ENCODE data around the gene KCNA2. TPM values are rescaled to one million over a fixed set of nuclear protein-coding genes. Genes with fewer than 3 reads are reported as not detected.

The KCNA2 gene
- polyA plus RNA-seq, 1 of the 3 experiments (the other 2 are of a cell fraction) = not detected

- H3K4me3 ChIP-seq (ENCODE audit: low read depth in 2 of 2, low read length in 1 of 2) = peak overlapping the region in 1 of 2 experiments; percentile 25; a peak in 1 of 4 replicates
- peaks cover 11% of the 10 kb centered on the region for H3K27me3 ChIP-seq (ENCODE audit: insufficient read depth)
- H2AFZ ChIP-seq (ENCODE audit: low read depth) = no peak overlapping the region
- peak; percentile 88 for DNase-seq
- H3K27ac ChIP-seq (ENCODE audit: low read depth in 2 of 2, low read length in 1 of 2) = no peak overlapping the region
- no peaks in the 10 kb centered on the region for H3K9me2 ChIP-seq
- H4K20me1 ChIP-seq (ENCODE audit: insufficient read depth) = no peaks in the 10 kb centered on the region
- H3K4me2 ChIP-seq = 0 out of 2 replicates have a peak overlapping the region, but pooled peaks have one; percentile 25
- TF ChIP-seq CHD2 (IDR thresholded peaks at IDR 0.05; ENCODE audit: low read length, partially characterized antibody) = peak; percentile 50
- TF ChIP-seq, protein P1, sequence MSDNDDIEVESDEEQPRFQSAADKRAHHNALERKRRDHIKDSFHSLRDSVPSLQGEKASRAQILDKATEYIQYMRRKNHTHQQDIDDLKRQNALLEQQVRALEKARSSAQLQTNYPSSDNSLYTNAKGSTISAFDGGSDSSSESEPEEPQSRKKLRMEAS (IDR thresholded peaks at IDR 0.05; ENCODE audit: low read depth) = 0 out of 2 replicates have a peak, but pooled peaks have one; percentile 51
- TF ChIP-seq RCOR1 (IDR thresholded peaks at IDR 0.05; ENCODE audit: low read length) = peak; percentile 62
- no peak for TF ChIP-seq ELF1 (IDR thresholded peaks at IDR 0.05)
- peak; percentile 73 for TF ChIP-seq RAD21 (IDR thresholded peaks at IDR 0.05; ENCODE audit: low read length)
- TF ChIP-seq, protein P2, sequence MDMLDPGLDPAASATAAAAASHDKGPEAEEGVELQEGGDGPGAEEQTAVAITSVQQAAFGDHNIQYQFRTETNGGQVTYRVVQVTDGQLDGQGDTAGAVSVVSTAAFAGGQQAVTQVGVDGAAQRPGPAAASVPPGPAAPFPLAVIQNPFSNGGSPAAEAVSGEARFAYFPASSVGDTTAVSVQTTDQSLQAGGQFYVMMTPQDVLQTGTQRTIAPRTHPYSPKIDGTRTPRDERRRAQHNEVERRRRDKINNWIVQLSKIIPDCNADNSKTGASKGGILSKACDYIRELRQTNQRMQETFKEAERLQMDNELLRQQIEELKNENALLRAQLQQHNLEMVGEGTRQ (IDR thresholded peaks at IDR 0.05; ENCODE audit: borderline replicate concordance, low read depth, low read length) = no peak
- TF ChIP-seq MXI1 (IDR thresholded peaks at IDR 0.05; ENCODE audit: low read depth, low read length) = peak; percentile 39; the same call in 1 of the 2 replicates
- TF ChIP-seq, protein P3, sequence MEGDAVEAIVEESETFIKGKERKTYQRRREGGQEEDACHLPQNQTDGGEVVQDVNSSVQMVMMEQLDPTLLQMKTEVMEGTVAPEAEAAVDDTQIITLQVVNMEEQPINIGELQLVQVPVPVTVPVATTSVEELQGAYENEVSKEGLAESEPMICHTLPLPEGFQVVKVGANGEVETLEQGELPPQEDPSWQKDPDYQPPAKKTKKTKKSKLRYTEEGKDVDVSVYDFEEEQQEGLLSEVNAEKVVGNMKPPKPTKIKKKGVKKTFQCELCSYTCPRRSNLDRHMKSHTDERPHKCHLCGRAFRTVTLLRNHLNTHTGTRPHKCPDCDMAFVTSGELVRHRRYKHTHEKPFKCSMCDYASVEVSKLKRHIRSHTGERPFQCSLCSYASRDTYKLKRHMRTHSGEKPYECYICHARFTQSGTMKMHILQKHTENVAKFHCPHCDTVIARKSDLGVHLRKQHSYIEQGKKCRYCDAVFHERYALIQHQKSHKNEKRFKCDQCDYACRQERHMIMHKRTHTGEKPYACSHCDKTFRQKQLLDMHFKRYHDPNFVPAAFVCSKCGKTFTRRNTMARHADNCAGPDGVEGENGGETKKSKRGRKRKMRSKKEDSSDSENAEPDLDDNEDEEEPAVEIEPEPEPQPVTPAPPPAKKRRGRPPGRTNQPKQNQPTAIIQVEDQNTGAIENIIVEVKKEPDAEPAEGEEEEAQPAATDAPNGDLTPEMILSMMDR (IDR thresholded peaks at IDR 0.05) = peak; percentile 92
- peak; percentile 80 for TF ChIP-seq SMC3 (IDR thresholded peaks at IDR 0.05; ENCODE audit: low read depth, low read length)
- TF ChIP-seq GATA2 (CRISPR knock-in tag; IDR thresholded peaks at IDR 0.05) = no peak
- ChIA-PET CTCF (interaction anchor here (0.6 to 12.0 kb wide), 64 partner anchors 9 to 531 kb away, joined by 3 to 280 read pairs (median 5); partner anchors contain the start of genes KCNA10, KCNA2 and KCNA3), POLR2A (no interaction called here)
- WGBS (ENCODE audit: low lambda C conversion rate) = 7% methylated on average over 19 of the region's 27 CpGs
- H3K9ac ChIP-seq = no peak overlapping the region
- H3F3A ChIP-seq (replicated peaks; ENCODE audit: insufficient read depth) = no peaks in the 10 kb centered on the region
- peaks cover 0 to 3% of the 10 kb centered on the region in 2 experiments; a peak in 1 of 4 replicates for H3K4me1 ChIP-seq (ENCODE audit: control insufficient read depth in 1 of 2, insufficient read depth in 2 of 2, low read depth in 1 of 2, low read length in 1 of 2)
- H3K9me3 ChIP-seq = no peaks in the 10 kb centered on the region
- H3K79me2 ChIP-seq (ENCODE audit: insufficient read depth) = no peaks in the 10 kb centered on the region
- H3K36me3 ChIP-seq (replicated peaks in 1 of 2; ENCODE audit: control insufficient read depth in 1 of 2, insufficient read depth in 2 of 2, low read length in 1 of 2) = no peaks in the 10 kb centered on the region
Observed at GRCh38 chr1:110619412-110620249, 13.5 kb upstream of the KCNA2 start.

GRCh38 chr1:110618668-110619067 lies 12.5 kb upstream of the KCNA2 start:
- TF ChIP-seq, protein P4, sequence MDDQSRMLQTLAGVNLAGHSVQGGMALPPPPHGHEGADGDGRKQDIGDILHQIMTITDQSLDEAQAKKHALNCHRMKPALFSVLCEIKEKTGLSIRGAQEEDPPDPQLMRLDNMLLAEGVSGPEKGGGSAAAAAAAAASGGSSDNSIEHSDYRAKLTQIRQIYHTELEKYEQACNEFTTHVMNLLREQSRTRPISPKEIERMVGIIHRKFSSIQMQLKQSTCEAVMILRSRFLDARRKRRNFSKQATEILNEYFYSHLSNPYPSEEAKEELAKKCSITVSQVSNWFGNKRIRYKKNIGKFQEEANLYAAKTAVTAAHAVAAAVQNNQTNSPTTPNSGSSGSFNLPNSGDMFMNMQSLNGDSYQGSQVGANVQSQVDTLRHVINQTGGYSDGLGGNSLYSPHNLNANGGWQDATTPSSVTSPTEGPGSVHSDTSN (IDR thresholded peaks at IDR 0.05) = no peak
- TF ChIP-seq, protein P3 (IDR thresholded peaks at IDR 0.05) = no peak
- no peak for TF ChIP-seq CHD2 (IDR thresholded peaks at IDR 0.05; ENCODE audit: low read length, partially characterized antibody)
- Histone ChIP-seq H3K9me2 (no peaks in the 10 kb centered on the region), H3K36me3 (replicated peaks in 1 of 2; ENCODE audit: control insufficient read depth in 1 of 2, insufficient read depth in 2 of 2, low read length in 1 of 2) (no peaks in the 10 kb centered on the region), H4K20me1 (ENCODE audit: insufficient read depth) (no peaks in the 10 kb centered on the region), H3K4me2 (no peak overlapping the region), H3K4me3 (ENCODE audit: low read depth in 2 of 2, low read length in 1 of 2) (no peak overlapping the region), H3K4me1 (ENCODE audit: control insufficient read depth in 1 of 2, insufficient read depth in 2 of 2, low read depth in 1 of 2, low read length in 1 of 2) (peaks cover 0 to 3% of the 10 kb centered on the region in 2 experiments; a peak in 1 of 4 replicates), H3K9ac (no peak overlapping the region), H3K27me3 (ENCODE audit: insufficient read depth) (peaks cover 11% of the 10 kb centered on the region), H3K27ac (ENCODE audit: low read depth in 2 of 2, low read length in 1 of 2) (no peak overlapping the region), H2AFZ (ENCODE audit: low read depth) (no peak overlapping the region), H3K79me2 (ENCODE audit: insufficient read depth) (no peaks in the 10 kb centered on the region), H3F3A (replicated peaks; ENCODE audit: insufficient read depth) (no peaks in the 10 kb centered on the region), H3K9me3 (no peaks in the 10 kb centered on the region)
- DNase-seq = no peak
- ChIA-PET POLR2A (no interaction called here), CTCF (interaction anchor here (0.6 to 12.0 kb wide), 58 partner anchors 8 to 532 kb away, joined by 3 to 280 read pairs (median 5); partner anchors contain the start of genes KCNA10, KCNA2 and KCNA3)
- 49% methylated on average over 5 of the region's 5 CpGs for WGBS (ENCODE audit: low lambda C conversion rate)

Data from SK-N-SH (cell line).